BLaER1 treated with 17β-estradiol and CSF1 and Interleukin-3, amounts not matched to agents 10 nM and 100 nM (cell line): Measurements from ENCODE around the gene BTN3A1.
"Not testable (repeated sequence)": the region's sequence is repeated elsewhere in the genome, so short reads cannot be mapped to it uniquely, and the experiment has no call there.

Source experiments
- H3K27ac ChIP-seq, 11 experiments: shearing (Covaris generic); formaldehyde crosslinking; 2 replicates each; pipeline ENCODE4 v1.8.1; 2022
- H3K27me3 ChIP-seq, 11 experiments: shearing (Covaris generic); formaldehyde crosslinking; 2 replicates each; pipeline ENCODE4 v1.8.1; 2022
- H3K36me3 ChIP-seq, 11 experiments: shearing (Covaris generic); formaldehyde crosslinking; 2 replicates each; pipeline ENCODE4 v1.8.1; 2022
- H3K4me1 ChIP-seq, 10 experiments: shearing (Covaris generic); formaldehyde crosslinking; 2 replicates each; pipeline ENCODE4 v1.8.1; 2022
- H3K4me2 ChIP-seq, 11 experiments: shearing (Covaris generic); formaldehyde crosslinking; 2 replicates each; pipeline ENCODE4 v1.8.1; 2022
- H3K4me3 ChIP-seq, 10 experiments: shearing (Covaris generic); formaldehyde crosslinking; 2 replicates each; pipeline ENCODE4 v1.8.1; 2022
- H3K9ac ChIP-seq, 11 experiments: shearing (Covaris generic); formaldehyde crosslinking; 2 replicates each; pipeline ENCODE4 v1.8.1; 2022
- H3K9me3 ChIP-seq, 11 experiments: shearing (Covaris generic); formaldehyde crosslinking; replicated peaks in 1 of 11; 2 replicates each; pipeline ENCODE4 v1.8.1; 2022
- H4K20me1 ChIP-seq, 11 experiments: shearing (Covaris generic); formaldehyde crosslinking; 2 replicates each; pipeline ENCODE4 v1.8.1; 2022
- Cebpa-rat ChIP-seq, 11 experiments: shearing (Covaris generic); IDR thresholded peaks; 2 replicates each; pipeline ENCODE4 v1.8.1; 2022

The BTN3A1 gene

GRCh38 chr6:26401987-26402658 lies at the start of gene BTN3A1:
Gene BTN3A1 (plus strand): TSS chr6:26402275. CDS start chr6:26405564, 3,289 bp downstream.
- Histone ChIP-seq H3K4me1 (peaks cover 38 to 45% (median 43%) of the 10 kb centered on the region in 10 experiments), H3K9ac (peak within 1 kb of the TSS; percentile 78 to 86 (median 82)), H3K4me3 (peak within 1 kb of the TSS; percentile 66 to 82 (median 73)), H3K27ac (peak within 1 kb of the TSS; percentile 67 to 87 (median 77); a peak in 21 of 22 replicates), H3K36me3 (peaks cover 0 to 22% (median 17%) of the 10 kb centered on the region in 11 experiments; a peak in 18 of 22 replicates), H4K20me1 (no peaks in the 10 kb centered on the region), H3K9me3 (no peaks in the 10 kb centered on the region), H3K27me3 (no peaks in the 10 kb centered on the region), H3K4me2 (peak within 1 kb of the TSS; percentile 71 to 94 (median 83))
- TF ChIP-seq Cebpa-rat (IDR thresholded peaks at IDR 0.05): no peak

DNA sequence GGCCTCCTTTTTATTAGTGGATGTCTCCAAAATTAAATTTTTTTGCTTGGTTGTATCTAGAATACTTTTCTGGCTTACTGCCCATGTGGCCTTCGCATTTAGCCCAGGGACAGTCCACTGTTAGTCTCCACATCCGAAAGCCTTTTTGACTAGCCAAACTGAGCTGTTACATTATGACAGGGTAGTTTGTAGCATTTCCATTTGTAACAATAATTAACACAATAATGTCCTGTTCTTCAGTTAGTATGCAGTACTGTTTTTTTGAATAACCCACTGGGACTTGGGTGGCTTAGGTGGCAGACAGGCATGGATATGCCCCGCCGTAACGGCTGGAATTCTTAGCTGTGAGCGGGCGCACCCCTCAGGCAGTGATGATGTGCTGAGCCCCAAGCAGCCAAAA lies 49.8 kb upstream of the BTN3A1 start:
- Histone ChIP-seq H3K4me2 (peak overlapping the region in 10 of 11 experiments; percentile 43 to 74 (median 50); a peak in 16 of 22 replicates), H3K9me3 (no peaks in the 10 kb centered on the region), H3K4me3 (no peak overlapping the region), H3K4me1 (peaks cover 6 to 28% (median 22%) of the 10 kb centered on the region in 10 experiments; a peak in 19 of 20 replicates), H3K36me3 (no peaks in the 10 kb centered on the region), H4K20me1 (no peaks in the 10 kb centered on the region), H3K27ac (peak overlapping the region in 7 of 11 experiments; percentile 24 to 62 (median 51); a peak in 10 of 22 replicates), H3K9ac (no peak overlapping the region; a peak in 1 of 22 replicates), H3K27me3 (no peaks in the 10 kb centered on the region)
- no peak for TF ChIP-seq Cebpa-rat (IDR thresholded peaks at IDR 0.05)

GRCh38 chr6:26354162-26354561 lies 47.9 kb upstream of the BTN3A1 start:
- no peak for TF ChIP-seq Cebpa-rat (IDR thresholded peaks at IDR 0.05)
- Histone ChIP-seq H3K9ac (no peak overlapping the region), H3K4me1 (peaks cover 18 to 45% (median 34%) of the 10 kb centered on the region in 10 experiments), H3K27ac (no peak overlapping the region), H4K20me1 (no peaks in the 10 kb centered on the region), H3K36me3 (no peaks in the 10 kb centered on the region), H3K9me3 (no peaks in the 10 kb centered on the region), H3K4me2 (no peak overlapping the region), H3K4me3 (no peak overlapping the region), H3K27me3 (no peaks in the 10 kb centered on the region)

- no peaks in the 10 kb centered on the region for H3K27me3 ChIP-seq
- no peak overlapping the region for H3K9ac ChIP-seq
- no peak for TF ChIP-seq Cebpa-rat (IDR thresholded peaks at IDR 0.05)
- H3K4me1 ChIP-seq: peaks cover 22 to 44% (median 34%) of the 10 kb centered on the region in 10 experiments
- H3K9me3 ChIP-seq: no peaks in the 10 kb centered on the region
- H3K4me3 ChIP-seq: no peak overlapping the region
- no peaks in the 10 kb centered on the region for H4K20me1 ChIP-seq
- no peaks in the 10 kb centered on the region for H3K36me3 ChIP-seq
- H3K4me2 ChIP-seq: no peak overlapping the region
- no peak overlapping the region for H3K27ac ChIP-seq
Observed at GRCh38 chr6:26355366-26355765, 46.7 kb upstream of the BTN3A1 start.

DNA sequence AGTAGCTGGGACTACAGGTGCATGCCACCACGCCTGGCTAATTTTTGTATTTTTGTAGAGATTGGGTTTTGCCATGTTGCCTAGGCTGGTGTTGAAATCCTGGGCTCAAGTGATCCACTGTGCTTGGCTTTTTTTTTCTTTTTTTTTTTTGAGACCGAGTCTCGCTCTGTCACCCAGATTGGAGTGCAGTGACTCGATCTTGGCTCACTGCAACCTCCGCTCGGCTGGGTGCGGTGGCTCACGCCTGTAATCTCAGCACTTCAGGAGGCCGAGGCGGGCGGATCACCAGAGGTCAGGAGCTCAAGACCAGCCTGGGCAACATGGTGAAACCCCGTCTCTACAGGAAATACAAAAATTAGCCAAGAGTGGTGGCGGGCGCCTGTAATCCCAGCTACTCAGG lies 44.5 kb upstream of the BTN3A1 start:
- H3K9ac ChIP-seq, H3K4me3 ChIP-seq, H3K36me3 ChIP-seq, H3K27ac ChIP-seq, H3K27me3 ChIP-seq, H3K4me2 ChIP-seq, H4K20me1 ChIP-seq, H3K9me3 ChIP-seq: not testable (repeated sequence)
- peaks cover 12 to 32% (median 20%) of the 10 kb centered on the region in 10 experiments; a peak in 19 of 20 replicates for H3K4me1 ChIP-seq

- no peak for TF ChIP-seq Cebpa-rat (IDR thresholded peaks at IDR 0.05)
- H3K27ac ChIP-seq: no peak overlapping the region
- H4K20me1 ChIP-seq: no peaks in the 10 kb centered on the region
- no peaks in the 10 kb centered on the region for H3K27me3 ChIP-seq
- H3K9ac ChIP-seq: no peak overlapping the region
- H3K4me3 ChIP-seq: no peak overlapping the region
- peaks cover 12 to 32% (median 20%) of the 10 kb centered on the region in 10 experiments; a peak in 19 of 20 replicates for H3K4me1 ChIP-seq
- H3K9me3 ChIP-seq: no peaks in the 10 kb centered on the region
- no peaks in the 10 kb centered on the region for H3K36me3 ChIP-seq
- peak overlapping the region; percentile 14 to 60 (median 38); a peak in 16 of 22 replicates for H3K4me2 ChIP-seq
Observed at GRCh38 chr6:26358511-26358981, 43.5 kb upstream of the BTN3A1 start.

- Histone ChIP-seq H3K4me2 (no peak overlapping the region), H3K4me3 (no peak overlapping the region), H3K36me3 (no peaks in the 10 kb centered on the region), H3K9ac (no peak overlapping the region), H3K27me3 (no peaks in the 10 kb centered on the region), H3K27ac (no peak overlapping the region; a peak in 1 of 22 replicates), H3K9me3 (no peaks in the 10 kb centered on the region), H3K4me1 (peaks cover 22 to 42% (median 29%) of the 10 kb centered on the region in 10 experiments), H4K20me1 (no peaks in the 10 kb centered on the region)
- no peak for TF ChIP-seq Cebpa-rat (IDR thresholded peaks at IDR 0.05)
Observed at GRCh38 chr6:26359765-26360164, 42.3 kb upstream of the BTN3A1 start.

DNA sequence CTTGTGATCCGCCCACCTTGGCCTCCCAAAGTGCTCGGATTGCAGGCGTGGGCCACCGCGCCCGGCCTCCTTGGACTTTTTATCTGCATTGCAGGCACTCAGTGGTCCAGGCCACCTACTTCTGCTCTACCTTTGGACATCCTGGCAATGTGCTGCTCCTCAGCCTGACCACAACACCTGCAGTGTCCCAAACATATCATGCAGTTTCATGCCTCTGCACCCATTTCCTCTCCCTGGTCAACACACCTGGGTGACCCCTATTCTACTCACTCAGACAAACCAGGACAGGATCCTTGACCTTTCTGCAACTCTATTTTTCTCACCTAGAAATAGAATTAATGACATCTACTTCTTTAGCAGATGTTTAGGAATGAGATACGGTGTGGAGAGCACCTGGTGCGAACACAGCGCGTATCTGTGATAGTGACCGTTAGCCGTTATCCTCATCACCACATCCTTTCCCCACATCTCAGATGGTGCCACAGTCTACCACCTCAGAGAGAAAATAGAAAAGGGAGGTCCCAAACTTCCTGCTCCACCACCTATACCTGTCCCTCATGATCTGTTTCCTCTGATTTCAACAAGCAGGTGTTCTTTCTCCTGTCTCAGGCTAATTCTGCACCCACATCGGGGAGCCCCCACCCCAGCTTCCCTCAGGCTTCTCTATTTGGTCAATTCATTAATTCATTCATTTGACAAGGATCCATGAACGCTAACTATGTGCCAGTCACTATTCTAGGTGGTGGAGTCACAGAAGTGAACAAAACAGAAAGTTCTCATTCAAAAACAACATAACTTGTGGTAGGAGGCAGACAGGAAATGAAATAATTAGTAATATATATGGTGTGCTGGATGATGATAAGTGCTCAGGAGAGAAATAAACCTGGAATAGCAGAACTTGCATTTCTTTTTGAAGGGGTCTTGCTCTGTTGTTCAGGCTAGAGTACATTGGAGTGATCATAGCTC lies 41.3 kb upstream of the BTN3A1 start:
- no peak overlapping the region for H3K27ac ChIP-seq
- no peaks in the 10 kb centered on the region for H3K9me3 ChIP-seq
- H3K4me1 ChIP-seq: peaks cover 25 to 44% (median 29%) of the 10 kb centered on the region in 10 experiments
- no peaks in the 10 kb centered on the region for H3K27me3 ChIP-seq
- H3K4me2 ChIP-seq: peak overlapping the region in 1 of 11 experiments; percentile 2; a peak in 1 of 22 replicates
- H3K36me3 ChIP-seq: no peaks in the 10 kb centered on the region
- H3K9ac ChIP-seq: no peak overlapping the region
- no peaks in the 10 kb centered on the region for H4K20me1 ChIP-seq
- no peak for TF ChIP-seq Cebpa-rat (IDR thresholded peaks at IDR 0.05)
- no peak overlapping the region for H3K4me3 ChIP-seq

DNA sequence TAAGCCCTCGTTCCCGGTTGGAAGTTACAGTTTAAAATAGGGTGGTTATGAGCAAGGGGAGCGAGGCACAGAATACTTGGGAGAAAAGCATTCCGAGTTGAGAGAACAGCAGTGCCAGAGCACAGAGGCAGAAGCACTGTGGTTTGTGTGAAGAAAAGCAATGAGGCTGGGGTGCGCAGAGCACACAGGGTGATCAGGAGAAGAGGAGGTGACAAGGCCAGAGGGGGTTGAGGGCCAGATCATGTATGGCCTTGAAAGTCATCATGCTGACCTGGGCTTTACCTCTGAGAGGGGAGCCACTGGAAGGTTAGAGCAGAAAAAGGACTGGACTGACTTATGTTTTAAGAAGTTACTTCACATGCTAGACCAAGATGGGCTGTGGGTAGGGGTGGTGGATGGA lies 40.5 kb upstream of the BTN3A1 start:
- Histone ChIP-seq H3K27ac (no peak overlapping the region), H3K9me3 (no peaks in the 10 kb centered on the region), H3K4me1 (peaks cover 33 to 52% (median 35%) of the 10 kb centered on the region in 10 experiments), H3K36me3 (no peaks in the 10 kb centered on the region), H3K4me2 (no peak overlapping the region), H3K9ac (no peak overlapping the region), H3K27me3 (no peaks in the 10 kb centered on the region), H4K20me1 (no peaks in the 10 kb centered on the region), H3K4me3 (no peak overlapping the region)
- no peak for TF ChIP-seq Cebpa-rat (IDR thresholded peaks at IDR 0.05)
